ENCODE results near the gene RNF44.

Gene RNF44

DNA sequence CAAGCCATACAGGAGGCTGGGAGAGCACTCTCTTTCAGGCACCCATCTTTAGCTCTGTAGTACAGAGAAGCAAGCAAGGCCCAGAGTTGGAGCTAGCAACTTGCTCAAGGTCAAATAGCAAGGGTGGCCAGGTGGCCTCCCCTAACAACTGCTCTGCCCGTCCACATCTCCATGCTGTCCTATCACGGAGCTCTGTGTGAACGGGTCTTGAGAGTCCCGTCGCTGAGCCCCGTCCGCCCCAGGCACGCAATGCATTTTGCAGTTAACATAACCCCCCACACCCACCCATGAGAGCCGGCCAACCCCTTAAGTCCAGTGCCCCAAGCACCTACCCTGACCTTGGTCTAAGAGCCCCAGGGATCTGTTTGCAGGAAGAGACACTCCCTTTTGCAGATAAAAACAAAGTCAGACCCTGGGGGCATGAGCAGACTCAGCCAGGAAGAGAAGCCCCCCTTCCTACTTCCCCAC lies 1.5 kb downstream of the RNF44 start:
- TF ChIP-seq, protein P1, sequence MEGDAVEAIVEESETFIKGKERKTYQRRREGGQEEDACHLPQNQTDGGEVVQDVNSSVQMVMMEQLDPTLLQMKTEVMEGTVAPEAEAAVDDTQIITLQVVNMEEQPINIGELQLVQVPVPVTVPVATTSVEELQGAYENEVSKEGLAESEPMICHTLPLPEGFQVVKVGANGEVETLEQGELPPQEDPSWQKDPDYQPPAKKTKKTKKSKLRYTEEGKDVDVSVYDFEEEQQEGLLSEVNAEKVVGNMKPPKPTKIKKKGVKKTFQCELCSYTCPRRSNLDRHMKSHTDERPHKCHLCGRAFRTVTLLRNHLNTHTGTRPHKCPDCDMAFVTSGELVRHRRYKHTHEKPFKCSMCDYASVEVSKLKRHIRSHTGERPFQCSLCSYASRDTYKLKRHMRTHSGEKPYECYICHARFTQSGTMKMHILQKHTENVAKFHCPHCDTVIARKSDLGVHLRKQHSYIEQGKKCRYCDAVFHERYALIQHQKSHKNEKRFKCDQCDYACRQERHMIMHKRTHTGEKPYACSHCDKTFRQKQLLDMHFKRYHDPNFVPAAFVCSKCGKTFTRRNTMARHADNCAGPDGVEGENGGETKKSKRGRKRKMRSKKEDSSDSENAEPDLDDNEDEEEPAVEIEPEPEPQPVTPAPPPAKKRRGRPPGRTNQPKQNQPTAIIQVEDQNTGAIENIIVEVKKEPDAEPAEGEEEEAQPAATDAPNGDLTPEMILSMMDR (IDR thresholded peaks at IDR 0.05): no peak
- no peak for DNase-seq (ENCODE audit: low spot score)
- Histone ChIP-seq H3K4me3 (peak overlapping the region; percentile 99), H3K27ac (peak overlapping the region; percentile 90 to 100)

DNA sequence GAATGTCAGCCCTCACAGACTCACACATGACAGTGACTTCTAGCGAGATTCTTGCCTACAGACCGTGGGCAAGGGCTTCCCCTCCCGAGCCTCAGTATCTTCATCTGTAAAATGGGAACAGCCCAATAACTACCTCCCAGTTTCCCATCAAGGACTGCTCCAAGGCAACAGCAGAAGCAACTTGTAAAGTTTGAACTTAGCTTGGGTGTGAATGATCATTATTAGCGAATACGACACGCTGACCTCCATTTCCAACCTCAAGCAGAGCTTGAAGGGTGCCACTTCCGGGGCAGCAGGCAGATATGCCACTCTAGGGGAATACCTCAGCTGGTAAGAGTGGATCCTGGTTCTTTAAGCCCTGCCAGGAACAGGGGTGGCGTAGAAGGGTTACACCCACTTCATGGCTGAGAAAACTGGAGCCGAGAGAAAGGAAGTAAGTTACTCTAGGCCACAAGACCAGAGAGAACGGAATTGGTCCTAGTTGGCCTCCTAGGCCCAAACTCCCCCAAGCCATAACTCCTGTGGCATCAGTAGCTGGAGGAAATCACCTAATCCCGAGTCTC lies 2.0 kb downstream of the RNF44 start:
- TF ChIP-seq, protein P1 (IDR thresholded peaks at IDR 0.05): no peak
- Histone ChIP-seq H3K27ac (peak overlapping the region; percentile 90 to 100), H3K4me3 (peak overlapping the region; percentile 99)
- no peak for DNase-seq (ENCODE audit: low spot score)

DNA sequence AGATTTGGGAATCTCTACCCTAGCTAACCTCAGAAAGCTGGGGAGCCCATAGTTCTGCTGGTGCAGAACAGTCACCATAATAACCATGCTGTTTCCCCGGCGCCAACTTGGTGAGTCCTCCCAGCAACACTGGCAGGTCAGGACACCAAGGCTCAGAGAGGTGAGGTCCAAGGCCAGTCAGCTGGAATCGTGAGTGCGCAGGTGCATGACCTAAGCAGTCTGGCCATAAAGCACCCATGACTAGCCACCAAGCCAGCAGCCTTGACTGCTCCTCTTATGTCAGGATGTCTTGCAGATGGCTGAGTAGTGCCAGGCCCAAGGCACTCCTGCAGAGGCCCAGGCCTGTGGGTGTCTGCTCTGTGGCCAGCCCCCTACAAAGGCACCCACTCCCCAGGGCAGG lies 2.6 kb downstream of the RNF44 start:
- peak overlapping the region; percentile 99 for H3K4me3 ChIP-seq
- H3K27ac ChIP-seq: peak overlapping the region in 1 of 2 donors; percentile 100
- DNase-seq (ENCODE audit: low spot score): no peak
- TF ChIP-seq, protein P1 (IDR thresholded peaks at IDR 0.05): no peak

DNA sequence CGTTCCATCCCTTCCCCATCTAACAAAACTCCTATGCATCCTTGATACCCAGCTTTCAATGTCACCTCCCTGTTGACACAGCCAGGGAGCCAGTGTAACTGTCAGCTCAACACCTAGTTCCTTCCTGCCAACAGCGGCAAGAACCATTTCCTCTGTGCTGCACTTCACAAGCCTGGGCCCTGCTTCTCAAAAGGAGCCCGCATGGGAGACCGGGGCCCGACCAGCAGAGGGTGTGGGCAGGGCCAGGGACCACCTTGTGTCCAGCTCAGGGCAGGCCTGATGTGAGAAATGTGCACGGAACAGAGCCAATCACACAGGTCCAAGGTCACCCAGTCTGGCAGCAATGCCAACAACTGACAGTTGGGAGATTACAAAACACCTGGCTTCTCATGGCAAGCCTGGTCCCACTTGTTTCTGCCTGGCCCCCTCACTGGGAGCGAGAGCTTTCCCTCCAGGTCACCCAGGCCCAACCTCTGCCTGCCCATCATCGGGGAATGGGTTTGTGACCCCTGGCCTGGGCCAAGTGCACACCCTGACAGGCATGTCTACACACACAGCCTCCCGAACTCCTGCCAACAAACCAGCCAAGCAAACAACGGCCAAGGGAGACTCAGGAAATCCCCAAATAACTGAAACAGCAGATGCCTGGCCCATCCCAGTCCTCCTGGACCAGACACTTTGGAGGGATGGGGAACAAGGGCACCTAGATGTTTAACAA lies 3.1 kb downstream of the RNF44 start:
- peak overlapping the region in 1 of 2 donors; percentile 100 for H3K27ac ChIP-seq
- DNase-seq (ENCODE audit: low spot score): no peak
- TF ChIP-seq, protein P1 (IDR thresholded peaks at IDR 0.05): no peak
- H3K4me3 ChIP-seq: peak overlapping the region; percentile 99

DNA sequence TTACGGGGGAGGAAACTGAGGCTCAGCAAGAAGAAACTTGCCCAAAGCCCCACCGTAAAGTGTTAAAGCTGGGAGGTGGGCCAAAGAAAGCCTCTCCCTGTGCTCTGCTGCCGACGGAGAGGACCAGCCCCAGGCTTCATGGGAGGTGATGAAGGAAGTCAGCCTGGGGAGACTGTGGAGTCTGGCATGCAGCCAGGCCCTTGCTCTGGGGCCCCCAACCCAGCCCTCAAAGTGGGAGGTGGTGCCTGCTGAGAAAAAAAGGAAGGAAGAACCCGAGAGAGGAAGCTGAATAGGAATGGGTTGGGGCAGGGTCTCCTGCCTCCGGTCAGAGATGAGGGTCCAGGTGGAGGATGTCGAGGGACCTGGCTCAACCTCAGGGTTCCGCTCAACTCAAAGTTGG lies 3.8 kb downstream of the RNF44 start:
- DNase-seq (ENCODE audit: low spot score): no peak
- Histone ChIP-seq H3K27ac (peak overlapping the region in 1 of 2 donors; percentile 100), H3K4me3 (peak overlapping the region; percentile 99)
- TF ChIP-seq, protein P1 (IDR thresholded peaks at IDR 0.05): no peak

DNA sequence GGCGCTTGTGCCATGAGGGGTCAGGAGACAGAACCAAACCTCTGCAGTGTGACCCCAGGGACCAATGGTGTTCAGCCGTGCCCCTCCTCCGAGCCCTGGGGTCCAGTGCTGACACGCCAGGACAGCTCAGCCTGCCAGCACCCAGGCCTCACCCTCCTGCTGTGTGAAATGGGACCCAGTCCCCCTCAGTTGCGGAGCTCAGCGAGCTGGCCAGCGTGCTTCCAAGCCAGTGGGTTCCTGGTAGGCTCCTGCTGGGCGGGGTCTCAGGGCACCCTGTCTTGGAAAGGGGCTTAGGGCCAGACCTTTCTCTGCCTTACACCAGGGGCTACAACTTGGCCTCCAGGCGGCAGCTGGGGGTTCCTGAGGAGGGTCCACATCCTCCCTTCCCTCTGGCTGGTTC lies 4.4 kb downstream of the RNF44 start:
- TF ChIP-seq, protein P1 (IDR thresholded peaks at IDR 0.05): no peak
- DNase-seq (ENCODE audit: low spot score): no peak
- no peak overlapping the region for H3K27ac ChIP-seq
- H3K4me3 ChIP-seq: no peak overlapping the region

Data from coronary artery (tissue), 2 donors.